Measurements from ENCODE around the gene INPP5A.
"Not testable (repeated sequence)": the region's sequence is repeated elsewhere in the genome, so short reads cannot be mapped to it uniquely, and the experiment has no call there.

INPP5A gene

DNA sequence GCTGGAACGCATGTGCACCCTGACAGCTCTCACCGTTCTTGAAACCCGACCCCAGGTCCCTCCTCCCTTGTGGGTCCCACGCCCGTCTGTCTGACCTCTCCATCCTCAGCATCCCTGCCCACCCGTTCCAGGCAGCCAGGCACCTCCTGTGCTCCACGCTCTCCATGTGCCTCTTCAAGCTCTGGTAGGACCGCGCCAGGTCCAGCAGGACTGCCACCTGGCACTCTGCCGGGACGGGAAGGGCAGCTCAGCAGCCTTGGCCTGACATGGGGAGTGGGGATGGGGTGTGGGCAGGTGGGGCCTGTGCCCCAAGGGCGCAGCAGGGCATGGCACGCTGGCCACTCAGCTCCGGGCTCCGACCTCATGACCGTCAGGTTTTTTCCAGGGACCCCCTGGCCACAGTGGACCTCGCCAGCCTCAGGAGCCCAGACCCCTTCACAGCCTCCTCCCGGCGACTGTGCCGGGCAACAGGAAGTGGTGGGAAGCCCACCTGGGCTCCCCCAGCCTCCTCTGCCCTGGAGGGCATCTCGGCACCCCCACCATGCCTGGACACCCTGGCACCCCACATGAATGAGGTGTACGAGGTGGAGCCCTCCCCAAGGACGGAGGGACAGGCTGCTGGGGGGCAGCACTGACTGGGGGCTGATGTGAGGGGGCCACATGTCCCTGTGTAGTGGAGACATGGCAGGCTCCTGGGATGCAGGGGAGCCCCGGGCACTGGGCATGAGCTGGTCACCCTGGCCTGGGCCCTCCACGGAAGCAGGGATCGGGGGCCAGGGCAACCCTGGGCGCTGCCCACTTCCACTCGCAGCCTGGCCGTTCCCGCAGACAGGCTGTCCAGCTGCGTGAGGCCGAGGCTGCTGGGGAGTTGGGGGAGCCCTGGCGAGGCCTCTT is 273.5 kb downstream of the INPP5A start:
- DNase-seq = no peak

DNA sequence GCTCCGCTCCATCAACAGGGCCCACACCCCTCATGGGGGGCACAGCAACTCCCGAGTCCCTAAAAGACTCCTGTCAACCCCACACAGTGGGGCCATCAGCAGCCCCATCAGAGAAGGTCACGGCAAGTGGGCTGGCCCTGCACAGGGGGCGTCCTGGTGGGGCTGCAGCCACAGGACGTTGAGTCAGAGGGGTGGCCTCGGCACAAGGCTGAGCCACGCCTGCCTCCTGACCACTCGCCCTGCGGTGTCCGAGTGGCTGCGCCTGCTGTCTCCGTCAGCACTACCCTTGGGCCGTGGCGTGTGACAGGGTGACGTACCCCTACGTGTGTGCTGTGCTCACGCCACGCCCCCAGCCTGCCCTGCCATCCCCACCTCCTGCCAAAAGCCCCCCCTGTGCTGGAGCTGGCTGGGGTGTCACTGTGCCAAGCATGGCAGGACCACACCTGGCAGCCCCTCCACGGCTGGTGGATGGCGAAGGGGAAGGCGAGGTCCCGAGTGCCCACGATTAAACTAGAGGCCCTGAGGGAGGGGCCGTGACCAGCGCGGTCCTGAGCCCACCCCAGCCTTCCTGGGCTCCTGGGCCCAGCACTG is 274.4 kb downstream of the INPP5A start:
- no peak for DNase-seq

GRCh38 chr10:132812520-132812919 is 274.9 kb downstream of the INPP5A start:
- no peak for DNase-seq

GRCh38 chr10:132813001-132813401 is 275.4 kb downstream of the INPP5A start:
- no peak for DNase-seq

DNA sequence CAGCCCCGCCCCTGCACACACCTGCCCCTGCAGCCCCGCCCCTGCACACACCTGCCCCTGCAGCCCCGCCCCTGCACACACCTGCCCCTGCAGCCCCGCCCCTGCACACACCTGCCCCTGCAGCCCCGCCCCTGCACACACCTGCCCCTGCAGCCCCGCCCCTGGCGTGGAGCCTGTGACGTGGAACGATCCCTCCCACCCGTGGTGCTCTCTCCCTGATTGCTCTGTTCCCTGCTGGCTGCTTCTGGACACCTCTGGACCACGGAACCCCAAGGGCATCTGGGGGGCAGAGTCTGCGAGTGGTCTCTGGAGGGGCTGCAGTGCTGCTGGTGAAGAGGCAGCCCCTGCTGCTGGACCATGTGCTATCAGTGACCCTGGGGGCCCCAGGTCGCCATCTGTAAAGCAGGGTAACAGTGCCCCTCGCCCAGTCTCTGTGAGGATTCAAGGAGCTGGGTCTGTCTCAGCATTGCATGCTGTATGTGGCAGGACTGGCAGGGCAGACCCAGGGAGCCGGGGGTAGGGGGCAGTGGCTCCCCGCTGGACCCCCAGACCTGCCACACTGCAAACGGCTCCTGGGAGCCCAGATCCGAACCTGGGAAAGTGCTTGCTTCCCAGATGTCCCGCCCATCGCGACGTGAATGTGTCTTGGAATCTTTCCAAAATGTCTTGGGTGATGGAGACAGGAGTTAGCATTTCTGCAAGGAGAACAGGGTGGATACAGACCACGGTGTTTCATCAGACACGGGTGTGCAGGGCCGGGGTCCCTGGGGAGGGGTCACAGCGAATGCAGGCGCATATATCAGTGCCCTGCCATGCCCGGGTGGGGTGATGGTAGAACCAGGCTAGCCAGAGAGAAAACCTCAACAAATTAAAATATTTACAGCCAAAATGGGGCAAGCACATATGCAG is 276.2 kb downstream of the INPP5A start:
- DNase-seq = no peak

DNA sequence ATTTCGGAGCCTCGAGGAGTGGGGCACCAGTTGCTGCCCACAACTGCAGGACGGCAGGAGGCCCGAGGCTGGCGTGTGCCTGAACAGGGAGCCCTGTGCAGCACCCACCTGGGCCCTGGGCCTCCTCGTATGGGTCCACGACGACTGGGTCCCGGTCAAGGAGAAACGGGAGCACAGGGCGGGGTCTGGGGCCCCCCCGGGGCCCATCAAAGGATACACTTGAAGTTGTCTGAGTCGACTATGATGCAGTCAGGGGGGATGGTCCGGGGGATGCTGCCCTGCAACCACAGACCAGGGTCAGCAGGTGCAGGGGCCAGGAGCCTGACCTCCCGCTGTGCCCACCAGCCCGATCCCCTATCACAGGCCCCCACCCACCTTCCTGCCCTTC is 276.9 kb downstream of the INPP5A start:
- no peak for DNase-seq

DNA sequence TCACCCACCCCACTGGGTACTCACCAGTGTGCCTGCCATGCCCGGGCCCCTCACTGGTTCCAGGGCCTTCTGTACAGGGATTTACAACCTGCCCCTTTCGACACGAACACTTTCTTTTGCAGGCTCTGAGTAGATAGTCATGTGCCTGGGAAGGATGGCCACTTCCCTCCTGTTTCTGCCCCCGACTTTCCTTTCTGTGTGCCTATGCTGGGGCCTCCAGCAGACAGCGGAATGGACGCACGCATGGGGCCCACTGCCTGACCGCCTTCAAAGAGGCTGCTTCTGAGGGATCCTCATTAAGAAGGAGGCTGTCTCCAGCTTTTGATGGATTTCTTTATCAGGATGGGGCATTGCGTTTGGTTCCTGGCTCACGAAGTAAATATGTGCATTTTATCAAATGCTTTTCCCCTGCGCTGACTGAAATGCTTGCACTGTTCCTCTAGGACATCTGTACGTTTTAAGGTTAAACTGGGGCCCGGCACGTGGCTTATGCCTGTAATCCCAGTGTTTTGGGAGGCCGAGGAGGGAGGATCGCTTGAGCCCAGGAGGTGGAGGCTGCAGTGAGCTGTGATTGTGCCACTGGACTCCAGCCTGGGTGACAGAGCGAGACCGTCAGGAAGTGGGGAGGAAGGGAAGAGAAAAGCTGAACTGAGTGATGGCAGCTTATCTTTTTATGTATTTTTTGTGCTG is 277.7 kb downstream of the INPP5A start:
- no peak for DNase-seq

- DNase-seq = no peak
These were observed 279.1 kb downstream of the INPP5A start for GRCh38 chr10:132816718-132817117.

DNA sequence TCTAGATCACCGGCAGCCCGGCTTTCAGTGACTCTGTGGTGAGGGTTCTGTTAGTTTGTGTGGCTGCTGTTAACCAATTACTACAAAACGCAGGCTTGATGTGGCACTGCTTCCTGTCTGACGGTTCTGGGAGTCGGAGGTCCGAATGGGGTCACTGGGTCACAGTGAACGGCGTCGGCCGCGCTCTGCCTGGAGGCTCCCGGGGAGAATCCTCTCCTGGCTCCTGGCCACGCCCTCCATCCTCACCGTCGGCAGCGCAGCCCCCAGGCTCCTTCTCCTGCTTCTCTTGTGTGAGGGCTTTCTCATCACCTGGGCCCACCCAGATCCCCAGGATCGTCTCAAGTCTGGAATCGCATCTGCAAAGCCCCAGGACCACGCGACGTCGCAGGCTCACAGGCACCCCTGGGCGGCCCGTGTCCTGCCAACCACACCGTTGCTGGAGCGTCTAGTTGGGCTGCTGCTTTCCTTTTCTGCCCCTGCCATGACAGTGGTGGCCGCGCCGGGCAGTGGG is 280.2 kb downstream of the INPP5A start:
- DNase-seq = no peak

GRCh38 chr10:132820056-132820455 is 282.5 kb downstream of the INPP5A start:
- no peak for DNase-seq

DNA sequence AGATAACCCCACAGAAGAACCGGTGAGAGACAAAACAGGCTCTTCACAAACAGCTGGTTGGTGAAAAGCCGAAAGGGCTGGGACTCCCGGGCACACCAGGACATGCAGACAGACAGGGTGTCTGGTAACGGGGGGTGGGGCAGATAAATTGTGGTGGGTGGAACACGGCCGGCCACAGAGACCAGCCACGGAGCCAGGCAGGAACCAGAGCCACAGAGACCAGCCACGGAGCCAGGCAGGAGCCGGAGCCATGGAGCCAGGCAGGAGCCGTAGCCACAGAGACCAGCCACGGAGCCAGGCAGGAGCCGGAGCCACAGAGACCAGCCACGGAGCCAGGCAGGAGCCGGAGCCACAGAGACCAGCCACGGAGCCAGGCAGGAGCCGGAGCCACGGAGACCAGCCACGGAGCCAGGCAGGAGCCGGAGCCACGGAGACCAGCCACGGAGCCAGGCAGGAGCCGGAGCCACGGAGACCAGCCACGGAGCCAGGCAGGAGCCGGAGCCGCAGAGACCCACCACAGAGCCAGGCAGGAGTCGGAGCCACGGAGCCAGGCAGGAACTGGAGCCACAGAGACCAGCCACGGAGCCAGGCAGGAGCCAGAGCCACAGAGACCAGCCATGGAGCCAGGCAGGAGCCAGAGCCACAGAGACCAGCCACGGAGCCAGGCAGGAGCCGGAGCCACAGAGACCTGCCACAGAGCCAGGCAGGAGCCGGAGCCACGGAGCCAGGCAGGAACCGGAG is 288.4 kb downstream of the INPP5A start:
- not testable (repeated sequence) for DNase-seq

DNA sequence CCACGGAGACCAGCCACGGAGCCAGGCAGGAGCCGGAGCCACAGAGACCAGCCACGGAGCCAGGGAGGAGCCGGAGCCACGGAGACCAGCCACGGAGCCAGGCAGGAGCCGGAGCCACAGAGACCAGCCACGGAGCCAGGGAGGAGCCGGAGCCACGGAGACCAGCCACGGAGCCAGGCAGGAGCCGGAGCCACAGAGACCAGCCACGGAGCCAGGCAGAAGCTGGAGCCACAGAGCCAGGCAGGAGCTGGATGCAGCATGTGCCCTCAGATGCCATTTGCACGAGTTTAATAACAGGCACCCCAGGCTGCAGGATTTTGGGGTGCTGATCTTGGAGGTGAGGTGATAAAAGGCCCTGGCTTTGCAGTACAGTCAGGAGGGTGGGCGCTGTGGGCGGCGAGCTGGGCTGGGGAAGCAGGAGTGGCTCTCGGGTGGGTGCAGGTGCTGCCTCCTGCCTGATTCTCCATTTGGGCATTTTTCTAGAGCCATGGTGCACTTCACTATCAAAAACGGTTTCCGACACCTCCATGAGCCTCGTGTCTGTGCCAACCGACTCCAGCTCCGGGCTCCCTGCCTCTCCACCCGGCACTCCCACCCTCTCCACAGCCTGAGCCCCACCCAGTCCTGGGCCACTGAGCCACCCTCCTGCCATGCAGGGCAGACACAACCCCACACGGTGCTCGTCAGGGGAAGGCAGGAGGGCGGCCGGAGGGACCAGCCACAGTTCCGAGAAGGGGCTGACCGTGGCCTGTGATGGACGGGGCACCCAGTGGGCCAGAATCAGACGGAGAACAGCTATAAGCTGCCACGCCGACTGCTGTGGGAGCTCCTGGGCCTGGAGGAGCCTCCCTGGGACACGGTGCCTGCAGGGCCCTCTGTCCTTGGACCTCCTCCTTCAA is 289.2 kb downstream of the INPP5A start:
- no peak for DNase-seq

DNA sequence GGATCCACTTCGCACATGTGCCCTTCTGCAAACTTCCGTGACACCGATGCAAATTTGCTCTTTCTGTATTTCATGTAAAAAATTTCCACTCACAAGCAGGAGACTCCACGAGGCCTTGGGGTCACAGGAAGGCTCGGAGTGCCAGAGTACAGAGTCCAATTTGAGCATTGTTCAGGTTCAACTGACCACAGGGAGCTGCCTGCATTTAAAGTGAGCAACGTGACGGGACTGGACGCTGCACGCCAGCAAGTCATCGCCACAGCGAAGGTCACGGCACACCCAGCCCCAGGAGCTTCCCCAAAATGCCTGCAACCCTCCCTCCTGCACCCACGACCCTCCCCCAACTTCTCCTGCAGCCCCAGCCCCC is 289.8 kb downstream of the INPP5A start:
- DNase-seq = no peak

DNA sequence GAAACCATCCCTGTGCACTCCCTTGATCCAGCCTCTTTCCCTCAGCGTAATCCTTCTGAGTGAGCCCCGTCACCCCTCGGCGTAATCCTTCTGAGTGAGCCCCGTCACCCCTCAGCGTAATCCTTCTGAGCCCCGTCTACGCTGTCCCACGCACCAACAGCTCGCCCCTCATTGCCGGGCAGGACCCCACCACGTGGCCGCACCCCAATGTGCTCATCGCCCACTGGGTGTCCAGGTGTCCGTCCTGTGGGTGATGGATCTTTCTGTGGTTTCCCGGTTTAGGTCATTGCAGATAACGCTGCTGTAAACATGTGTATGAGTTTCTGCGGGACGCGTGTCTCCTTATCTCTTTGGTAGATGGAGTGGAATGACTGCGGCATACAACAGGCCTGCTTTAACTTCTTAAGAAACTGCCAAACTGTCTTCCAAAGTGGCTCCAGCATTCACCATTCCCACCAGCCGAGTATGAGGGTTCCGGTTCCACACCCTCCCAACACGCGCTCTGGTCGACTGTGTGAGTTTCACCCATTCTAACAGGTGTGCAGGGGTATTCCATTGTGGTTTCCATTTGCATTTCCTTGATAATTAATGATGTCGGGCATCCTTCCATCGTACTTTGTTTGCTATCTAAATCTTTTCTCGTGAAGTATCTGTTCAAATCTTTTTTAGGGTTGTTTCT is 290.4 kb downstream of the INPP5A start:
- DNase-seq = no peak

DNA sequence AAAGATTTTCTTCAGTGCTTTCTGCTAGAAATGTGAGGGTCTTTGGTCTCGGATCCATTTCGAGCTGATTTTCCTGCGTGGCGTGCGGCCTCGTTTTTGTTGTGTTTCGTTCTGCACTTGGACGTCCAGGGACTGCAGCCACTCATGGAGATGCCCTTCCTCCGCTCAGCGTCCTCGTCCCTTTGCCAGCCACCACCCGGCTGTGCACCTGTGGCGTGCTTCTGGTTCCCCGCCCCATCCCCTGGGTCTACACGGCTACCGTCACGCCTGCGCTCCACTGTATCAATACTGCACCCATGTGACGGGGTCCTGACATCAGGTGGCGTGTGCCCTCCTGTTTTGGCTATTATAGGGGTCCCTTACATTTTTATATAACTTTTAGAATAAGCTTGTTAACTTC is 291.1 kb downstream of the INPP5A start:
- DNase-seq = no peak

DNA sequence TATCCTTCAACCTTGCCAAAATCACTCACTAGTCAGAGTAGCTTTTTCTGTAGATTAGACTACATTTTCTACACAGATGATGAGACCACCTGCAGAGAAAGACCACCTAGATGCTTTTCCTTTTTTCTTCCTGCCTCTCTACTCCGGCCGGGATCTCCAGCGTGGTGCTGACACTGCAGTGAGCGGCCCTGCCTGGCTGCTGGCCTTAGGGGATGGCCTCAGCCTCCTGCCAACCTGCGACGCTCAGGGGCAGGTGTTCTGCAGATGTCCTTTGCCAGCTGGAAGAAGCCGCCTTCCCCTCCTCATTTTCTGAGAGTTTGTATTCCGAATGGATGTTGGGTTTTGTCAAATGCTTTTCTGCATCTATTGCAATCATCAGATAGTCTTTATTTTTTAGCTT is 291.8 kb downstream of the INPP5A start:
- DNase-seq = no peak

DNA sequence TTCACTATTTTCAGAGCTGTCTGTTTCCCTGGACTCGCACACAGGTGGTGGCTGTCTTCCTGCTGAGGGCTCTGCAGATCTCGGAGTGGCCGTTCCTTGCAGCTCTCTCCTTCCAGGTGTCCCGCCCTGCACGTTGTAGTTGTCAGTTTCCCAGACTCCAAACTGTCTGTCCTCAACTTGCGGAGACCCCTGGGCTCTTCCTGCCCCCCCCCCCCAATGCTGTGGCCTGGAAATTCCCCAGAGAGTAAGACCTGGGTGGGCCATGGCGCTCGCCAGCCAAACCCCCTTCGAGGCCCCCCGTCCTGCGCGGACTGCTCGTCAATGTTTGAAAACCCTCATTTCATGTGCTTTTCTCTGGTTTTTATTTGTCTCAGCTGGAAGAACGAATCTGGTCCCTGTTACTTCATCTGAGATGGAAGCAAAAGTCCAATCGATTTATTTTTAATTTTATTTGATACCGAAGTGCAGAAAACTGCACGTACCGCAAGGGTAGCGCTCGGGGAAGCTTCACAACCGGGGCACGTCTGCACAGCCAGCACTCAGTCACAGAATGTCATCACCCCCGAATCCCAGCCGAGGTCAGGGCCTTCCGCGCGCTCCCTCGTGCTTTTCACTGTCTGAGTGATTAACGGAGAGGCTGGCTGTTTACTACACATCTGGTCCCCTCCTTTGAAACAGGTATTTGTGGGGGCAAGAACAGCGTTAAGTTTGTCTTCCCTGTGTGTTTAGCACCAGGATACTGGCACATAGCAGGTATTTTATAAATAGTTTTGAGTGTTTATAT is 294.8 kb downstream of the INPP5A start:
- no peak for DNase-seq

Measured in NCI-H146 (cell line).